Activated T-cell treated with anti-CD3 and anti-CD28 coated beads for 24 hours (primary cell): Measurements from ENCODE around the gene ACYP1.

ENCODE experiments used
- DNase-seq: peaks from one replicate; pipeline ENCODE4 v3.0.0-alpha.2; 2020; ENCODE audit warnings: low read depth

ACYP1 gene

DNA sequence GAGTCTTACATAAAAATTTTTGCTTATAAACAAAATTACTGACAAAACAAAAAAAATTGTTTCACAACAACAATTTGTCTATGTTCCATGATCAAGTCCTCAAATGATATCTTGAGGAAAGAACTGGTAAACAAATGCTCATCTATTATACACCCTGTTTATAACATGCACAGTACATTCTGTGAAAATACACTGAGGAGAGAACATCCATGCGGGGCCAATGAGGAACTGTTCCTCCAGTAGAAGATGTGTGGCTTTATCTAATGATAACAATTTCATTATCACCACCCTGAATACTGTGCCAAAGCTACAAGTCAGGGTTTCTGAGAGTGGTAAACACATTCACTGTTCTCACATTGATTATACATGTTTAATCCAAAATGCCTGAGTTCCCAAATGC, 23.3 kb downstream of the ACYP1 start:
- no peak for DNase-seq

DNA sequence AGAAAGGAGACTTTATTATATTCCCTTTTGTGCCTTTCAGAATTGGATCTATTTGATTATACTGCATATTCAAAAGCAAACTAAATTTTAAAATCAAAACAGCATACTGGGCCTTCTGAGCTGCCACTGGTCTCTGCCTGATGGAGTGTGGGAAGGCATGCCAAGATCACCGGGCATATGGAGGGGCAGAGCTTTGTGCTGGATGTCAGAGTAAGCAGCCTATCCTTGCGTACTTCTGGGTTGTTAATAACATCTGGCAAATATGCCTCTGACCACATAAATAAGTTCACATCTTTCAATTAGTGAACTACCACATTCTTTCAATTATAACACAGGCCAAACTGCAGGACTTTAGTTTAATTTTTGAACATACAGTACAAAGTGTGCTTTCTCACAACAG, 30.9 kb downstream of the ACYP1 start:
- DNase-seq = no peak

DNA sequence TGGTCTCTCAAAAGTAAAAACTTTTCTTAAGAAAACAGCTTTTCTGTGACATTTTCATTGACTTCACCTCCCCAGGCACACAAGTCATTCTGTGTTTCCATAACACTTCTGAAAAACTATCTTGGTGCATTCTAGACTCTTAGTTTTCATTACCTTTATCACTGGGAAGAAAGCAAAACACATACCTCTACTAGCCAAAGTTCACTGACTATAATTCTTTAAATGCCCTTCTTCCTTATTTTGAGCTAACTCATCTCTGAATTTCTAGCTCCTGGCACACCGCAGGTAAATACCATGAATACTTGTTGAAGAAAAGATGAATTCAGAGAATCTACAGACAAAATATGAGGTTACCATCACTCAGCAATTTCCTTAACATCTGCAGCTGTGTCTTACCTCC, 33.7 kb downstream of the ACYP1 start:
- no peak for DNase-seq

DNA sequence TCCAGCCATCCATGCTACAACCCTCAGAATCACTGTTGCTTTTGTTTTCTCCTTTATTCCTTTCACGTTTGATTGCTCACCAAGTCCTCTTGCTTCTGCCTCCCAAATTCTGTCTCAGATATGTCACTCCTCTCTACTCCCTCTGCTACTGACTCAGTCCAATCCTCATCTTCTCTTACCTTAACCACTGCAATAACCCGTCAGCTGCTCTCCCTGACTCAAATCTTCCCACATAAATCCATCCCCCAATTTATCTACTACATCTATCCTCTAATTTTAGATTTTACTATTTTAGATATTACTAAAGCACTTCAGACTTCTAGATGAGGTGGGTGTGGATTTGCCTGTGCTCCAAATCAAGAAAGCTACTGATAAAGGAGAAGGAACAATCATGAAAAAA, 37.9 kb downstream of the ACYP1 start:
- no peak for DNase-seq

- DNase-seq = no peak
These were observed 38.7 kb downstream of the ACYP1 start for GRCh38 chr14:75025082-75025481.

DNA sequence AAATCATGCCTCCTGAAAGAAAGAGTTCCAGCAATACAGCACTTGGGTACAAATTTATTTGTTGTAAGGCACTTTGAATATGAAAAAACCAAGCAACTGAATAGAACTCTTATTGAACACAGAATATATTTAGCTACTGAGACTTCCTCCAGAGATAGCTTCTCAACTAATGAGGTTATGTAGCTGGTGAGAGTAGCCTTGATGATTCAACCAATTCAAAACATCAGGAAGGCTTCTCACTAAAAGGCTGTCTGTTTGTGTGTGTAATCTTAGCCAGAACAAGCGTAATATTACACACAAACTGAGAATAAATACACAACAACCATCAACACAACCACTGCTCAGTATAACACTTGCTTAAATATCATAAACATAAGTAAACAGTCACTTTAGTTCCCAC, 40.7 kb downstream of the ACYP1 start:
- no peak for DNase-seq

DNA sequence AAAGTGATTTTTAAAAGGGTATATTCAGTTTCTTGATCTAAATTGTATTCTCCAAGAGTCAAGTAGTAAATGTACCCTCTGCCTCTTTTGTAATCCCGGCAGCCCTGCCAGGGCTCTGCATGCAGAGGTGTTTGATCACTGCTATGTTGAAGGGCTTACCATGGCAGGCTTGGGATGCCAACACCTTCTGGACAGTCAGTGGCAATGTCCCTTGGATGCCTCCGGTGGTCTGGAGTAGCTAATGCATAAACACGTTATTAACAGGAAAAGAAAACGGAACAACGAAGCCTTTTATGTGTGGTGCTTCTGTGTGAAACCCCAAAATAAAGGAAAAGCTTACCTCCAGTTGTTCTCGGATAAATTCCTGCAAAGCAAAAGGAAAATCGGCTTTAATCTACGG, 41.2 kb downstream of the ACYP1 start:
- DNase-seq = no peak

- no peak for DNase-seq
These were observed 45.1 kb downstream of the ACYP1 start for GRCh38 chr14:75018694-75019093.

DNA sequence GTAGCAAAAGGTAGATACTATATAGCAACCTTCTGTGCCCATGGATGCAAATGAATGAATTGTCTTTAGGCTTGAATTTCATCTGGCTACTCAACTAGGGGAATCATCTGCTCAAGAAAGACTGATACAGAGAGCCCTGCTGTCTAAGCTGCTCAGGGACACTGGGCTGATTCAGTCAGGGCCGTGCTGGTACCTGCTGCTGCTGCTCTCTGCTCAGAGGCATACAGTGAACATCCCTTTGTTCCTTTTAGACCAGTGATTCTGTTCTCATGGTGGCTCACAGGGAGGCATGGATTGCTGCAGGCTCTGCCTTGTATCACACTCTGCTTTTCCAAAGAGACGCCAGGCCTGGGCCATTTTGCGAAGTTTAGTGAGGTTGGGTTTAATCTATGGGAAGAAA, 47.0 kb downstream of the ACYP1 start:
- no peak for DNase-seq

DNA sequence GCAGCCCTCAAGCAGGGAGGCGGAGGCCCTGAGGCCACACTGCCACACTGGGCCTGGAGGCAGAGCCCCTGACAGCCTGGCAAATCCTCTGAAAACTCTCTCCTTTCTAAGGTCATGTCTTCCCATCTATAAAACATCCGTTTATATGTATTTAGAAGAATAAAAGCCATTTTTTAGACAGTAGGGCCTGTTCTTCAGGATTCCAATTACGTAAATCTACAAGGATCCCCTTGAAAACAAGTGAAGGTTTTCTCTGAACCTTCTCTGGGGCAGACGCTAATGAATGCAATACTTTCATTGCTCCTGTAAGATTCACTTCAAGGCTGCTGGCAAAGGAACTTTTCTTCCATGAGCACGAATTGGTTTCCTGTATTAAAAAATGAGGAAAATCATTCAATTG, 48.3 kb downstream of the ACYP1 start:
- no peak for DNase-seq

- no peak for DNase-seq
These were observed 50.5 kb downstream of the ACYP1 start for GRCh38 chr14:75013290-75013689.

DNA sequence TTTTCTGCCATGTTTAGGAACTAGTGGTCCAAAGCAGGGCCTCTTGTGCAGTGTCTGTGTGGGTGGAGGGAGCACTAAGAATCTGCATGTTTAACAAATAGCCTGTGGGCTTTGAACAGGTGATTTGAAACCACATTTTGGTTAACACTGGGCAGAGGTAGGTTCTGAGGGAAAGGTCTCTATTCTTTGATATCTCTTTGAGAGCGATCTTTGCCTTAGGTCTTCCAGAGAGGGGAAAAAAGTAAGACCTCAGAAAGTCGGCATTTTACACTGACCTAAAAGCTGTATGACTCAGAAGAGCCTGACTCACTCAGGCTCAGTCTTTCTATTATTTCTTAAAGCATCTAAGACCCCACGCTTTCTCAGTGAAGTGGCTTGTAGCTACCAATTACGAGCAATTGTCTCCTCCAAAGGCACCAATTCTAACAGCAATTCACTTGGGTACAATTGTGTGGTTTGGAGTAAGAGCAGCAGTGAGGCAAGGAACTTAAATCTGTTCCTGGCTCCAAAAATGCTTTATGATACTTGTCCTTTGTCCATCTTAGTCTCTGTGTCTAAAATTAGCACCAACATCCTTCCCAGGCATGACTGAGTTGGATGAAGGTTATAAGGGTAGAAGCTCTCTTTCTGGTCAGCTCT, 52.3 kb downstream of the ACYP1 start:
- no peak for DNase-seq

DNA sequence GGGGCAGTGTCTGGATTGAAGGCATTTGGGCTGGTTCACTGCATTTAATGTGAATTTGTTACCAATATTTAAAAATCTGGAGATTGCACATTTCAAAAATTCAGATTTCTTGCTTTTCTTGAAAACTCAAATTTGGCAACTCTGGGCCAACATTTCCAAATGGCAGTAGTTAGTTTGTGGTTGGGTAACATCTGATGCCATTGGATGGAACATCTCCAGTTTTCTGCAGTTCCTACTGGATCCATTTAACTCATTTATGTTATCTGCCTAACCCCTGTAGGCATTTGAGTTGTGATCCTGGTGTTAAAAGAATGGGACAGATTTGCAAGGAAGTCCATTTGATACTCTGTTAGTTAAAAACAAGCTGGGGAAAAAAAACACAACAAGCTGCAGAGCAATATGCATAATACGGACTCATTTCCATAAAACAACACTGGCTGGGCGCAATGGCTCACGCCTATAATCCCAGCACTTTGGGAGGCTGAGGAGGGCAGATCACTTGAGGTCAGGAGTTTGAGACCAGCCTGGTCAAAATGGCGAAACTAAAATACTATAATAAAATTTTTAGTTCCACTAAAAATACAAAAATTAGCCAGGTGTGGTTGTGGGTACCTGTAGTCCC, 53.2 kb downstream of the ACYP1 start:
- DNase-seq = no peak

DNA sequence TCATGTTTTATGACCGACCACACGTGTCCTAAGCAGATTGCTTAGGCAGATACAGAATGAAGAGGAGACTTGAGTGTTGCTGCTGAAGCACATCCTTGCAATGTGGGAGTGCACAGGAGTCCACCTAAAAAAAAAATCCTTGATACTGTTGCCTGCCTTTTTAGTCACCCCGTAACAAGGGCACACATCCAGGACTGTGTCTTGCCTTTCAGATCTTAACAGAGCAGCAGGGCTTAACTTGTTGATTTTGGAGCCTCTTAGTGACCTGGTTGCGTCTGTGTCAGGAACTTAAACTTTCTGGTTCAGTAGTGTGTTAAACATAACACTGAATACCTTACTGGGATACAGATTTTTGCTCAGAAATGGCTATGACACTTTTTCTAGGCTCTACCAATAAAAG, 54.6 kb downstream of the ACYP1 start:
- no peak for DNase-seq

DNA sequence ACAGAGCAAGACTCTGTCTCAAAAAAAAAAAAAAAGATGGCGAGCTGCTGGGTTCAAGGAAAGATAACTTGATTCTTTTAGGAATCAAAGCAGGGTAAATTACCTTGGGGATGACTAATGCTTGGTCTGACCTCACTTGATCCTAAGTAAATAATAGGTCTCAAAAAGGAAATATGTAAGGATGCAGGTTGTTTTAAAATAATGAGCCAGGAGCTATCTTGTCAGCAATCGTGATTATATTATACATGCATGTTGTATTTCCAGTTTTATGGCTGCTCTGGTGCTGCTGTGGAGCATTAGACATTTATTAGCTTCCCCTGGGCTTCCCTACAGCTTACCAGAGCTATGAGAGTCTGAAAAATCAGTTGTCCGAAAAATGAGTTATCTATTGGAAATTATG, 58.5 kb downstream of the ACYP1 start:
- no peak for DNase-seq

DNA sequence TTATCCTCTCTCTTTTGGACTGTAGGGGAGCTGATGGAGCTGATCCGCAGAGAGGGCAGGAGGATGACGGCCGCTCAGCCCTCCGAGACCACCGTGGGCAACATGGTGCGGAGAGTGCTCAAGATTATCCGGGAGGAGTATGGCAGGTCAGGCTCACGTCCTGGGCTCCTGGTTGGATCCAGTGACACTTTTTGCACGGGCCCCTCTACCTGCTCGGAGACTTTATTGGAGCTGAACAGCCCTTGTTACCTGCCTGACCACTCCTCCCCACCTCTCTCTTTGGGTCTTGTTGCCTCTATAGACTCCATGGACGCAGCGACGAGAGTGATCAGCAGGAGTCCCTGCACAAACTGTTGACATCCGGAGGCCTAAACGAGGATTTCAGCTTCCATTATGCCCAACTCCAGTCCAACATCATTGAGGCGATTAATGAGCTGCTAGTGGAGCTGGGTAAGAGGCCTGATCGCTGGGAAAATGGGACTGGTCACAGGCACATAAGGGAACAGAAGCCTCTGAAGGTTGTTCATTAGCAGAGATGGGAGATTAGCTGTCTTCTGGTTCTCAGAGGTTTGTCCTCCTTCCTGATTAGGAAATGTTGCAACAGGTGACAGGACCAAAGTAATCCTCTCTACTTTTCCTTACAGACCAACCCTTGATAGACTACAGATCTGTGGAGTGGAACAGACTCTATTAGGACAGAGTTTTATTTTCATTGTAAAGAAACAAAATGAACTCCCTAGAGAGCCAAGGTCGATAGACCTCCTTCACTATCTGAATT, 60.4 kb downstream of the ACYP1 start:
- no peak for DNase-seq
